GM23338 (cell line): ENCODE measurements around the gene POU6F1.

Experiments used
- CREB1 ChIP-seq: fragments of 250-450 bp; sonication (Bioruptor Pico); IDR thresholded peaks from 2 replicates; pipeline ENCODE4 v1.5.0; 2020; ENCODE audit warnings: low read depth, mild to moderate bottlenecking, moderate library complexity
- EZH2 ChIP-seq: fragments of 200-600 bp; sonication (generic); IDR thresholded peaks from one replicate; pipeline ENCODE4 v1.8.0; 2017; ENCODE audit warnings: antibody characterized with exemption, mild to moderate bottlenecking, low read depth; ENCODE audit not compliant: unreplicated experiment
- EZH2phosphoT487 ChIP-seq: fragments of 200-600 bp; sonication (generic); IDR thresholded peaks from one replicate; pipeline ENCODE4 v1.8.1; 2018; ENCODE audit warnings: antibody characterized with exemption; ENCODE audit not compliant: unreplicated experiment
- JUNB ChIP-seq: IDR thresholded peaks from one replicate; pipeline ENCODE4 v1.6.1; 2016; ENCODE audit warnings: antibody characterized with exemption; ENCODE audit not compliant: unreplicated experiment
- NANOG ChIP-seq: IDR thresholded peaks from 2 replicates; pipeline ENCODE4 v1.6.1; 2016; ENCODE audit warnings: antibody characterized with exemption, borderline replicate concordance
- POLR2AphosphoS5 ChIP-seq: IDR thresholded peaks from 2 replicates; pipeline ENCODE4 v1.6.1; 2016; ENCODE audit warnings: antibody characterized with exemption, low read depth
- STAT1 ChIP-seq: IDR thresholded peaks from one replicate; pipeline ENCODE4 v1.6.1; 2016; ENCODE audit warnings: antibody characterized with exemption; ENCODE audit not compliant: unreplicated experiment
- ZNF331 ChIP-seq: fragments of 250-450 bp; sonication (Bioruptor Pico); IDR thresholded peaks from 2 replicates; pipeline ENCODE4 v1.5.0; 2020; ENCODE audit warnings: low read depth, mild to moderate bottlenecking, moderate library complexity
- TF ChIP-seq, protein P1 (sequence below), 2 experiments: fragments of 200-600 bp in 1 of 2; sonication (generic) in 1 of 2; conservative IDR thresholded peaks; 2 replicates each; pipeline versions ENCODE4 v1.5.1 to v1.6.1; 2016 to 2017; ENCODE audit warnings: antibody characterized with exemption in 2 of 2, low read depth in 2 of 2, mild to moderate bottlenecking in 2 of 2, moderate library complexity in 1 of 2
- TF ChIP-seq, protein P2 (sequence below): IDR thresholded peaks from one replicate; pipeline ENCODE4 v1.6.1; 2018; ENCODE audit warnings: antibody characterized with exemption; ENCODE audit not compliant: unreplicated experiment
- TF ChIP-seq, protein P3 (sequence below): IDR thresholded peaks from 2 replicates; pipeline ENCODE4 v1.6.1; 2016; ENCODE audit warnings: antibody characterized with exemption

DNA sequence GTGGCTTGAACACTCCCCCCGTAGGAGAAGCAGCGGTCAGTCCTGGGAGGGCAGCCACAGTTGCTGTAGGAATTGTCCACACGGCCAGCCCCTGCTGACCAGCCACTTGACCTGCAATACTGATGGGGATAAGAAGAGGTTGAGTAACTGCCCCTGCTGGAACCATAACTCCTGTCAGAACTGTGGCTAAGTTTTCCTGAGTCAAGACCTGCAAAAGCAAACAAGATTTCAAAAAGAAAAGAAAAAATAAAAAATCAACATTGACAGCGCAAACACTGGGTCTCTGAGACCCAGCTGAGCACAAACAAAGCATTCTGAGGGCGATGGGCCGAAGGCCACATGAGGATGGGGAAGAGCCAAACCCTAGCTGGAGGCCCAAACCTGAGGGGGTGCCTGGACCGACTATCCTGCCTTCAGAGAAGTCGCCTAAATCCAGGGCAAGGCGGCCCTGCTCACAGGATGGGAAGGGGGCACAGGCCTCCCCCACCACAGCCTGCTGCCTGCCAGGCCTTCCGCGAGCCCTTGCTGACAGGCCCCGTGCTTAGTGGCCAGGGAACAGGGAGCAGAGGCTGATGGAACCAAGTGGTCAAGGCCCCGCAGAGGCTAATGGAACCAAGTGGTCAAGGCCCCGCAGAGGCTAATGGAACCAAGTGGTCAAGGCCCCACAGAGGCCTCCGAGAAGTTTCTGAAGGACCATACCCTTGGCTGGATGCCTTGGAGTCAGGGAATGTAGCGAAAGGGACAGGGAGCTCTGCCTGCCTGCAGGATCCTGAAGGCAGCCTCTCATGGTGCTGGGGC lies 19.1 kb downstream of the POU6F1 start:
- TF ChIP-seq, protein P1, sequence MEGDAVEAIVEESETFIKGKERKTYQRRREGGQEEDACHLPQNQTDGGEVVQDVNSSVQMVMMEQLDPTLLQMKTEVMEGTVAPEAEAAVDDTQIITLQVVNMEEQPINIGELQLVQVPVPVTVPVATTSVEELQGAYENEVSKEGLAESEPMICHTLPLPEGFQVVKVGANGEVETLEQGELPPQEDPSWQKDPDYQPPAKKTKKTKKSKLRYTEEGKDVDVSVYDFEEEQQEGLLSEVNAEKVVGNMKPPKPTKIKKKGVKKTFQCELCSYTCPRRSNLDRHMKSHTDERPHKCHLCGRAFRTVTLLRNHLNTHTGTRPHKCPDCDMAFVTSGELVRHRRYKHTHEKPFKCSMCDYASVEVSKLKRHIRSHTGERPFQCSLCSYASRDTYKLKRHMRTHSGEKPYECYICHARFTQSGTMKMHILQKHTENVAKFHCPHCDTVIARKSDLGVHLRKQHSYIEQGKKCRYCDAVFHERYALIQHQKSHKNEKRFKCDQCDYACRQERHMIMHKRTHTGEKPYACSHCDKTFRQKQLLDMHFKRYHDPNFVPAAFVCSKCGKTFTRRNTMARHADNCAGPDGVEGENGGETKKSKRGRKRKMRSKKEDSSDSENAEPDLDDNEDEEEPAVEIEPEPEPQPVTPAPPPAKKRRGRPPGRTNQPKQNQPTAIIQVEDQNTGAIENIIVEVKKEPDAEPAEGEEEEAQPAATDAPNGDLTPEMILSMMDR (conservative IDR thresholded peaks at IDR 0.05; ENCODE audit: low read depth in 2 of 2), result no peak
- no peak for TF ChIP-seq EZH2
- TF ChIP-seq, protein P2, sequence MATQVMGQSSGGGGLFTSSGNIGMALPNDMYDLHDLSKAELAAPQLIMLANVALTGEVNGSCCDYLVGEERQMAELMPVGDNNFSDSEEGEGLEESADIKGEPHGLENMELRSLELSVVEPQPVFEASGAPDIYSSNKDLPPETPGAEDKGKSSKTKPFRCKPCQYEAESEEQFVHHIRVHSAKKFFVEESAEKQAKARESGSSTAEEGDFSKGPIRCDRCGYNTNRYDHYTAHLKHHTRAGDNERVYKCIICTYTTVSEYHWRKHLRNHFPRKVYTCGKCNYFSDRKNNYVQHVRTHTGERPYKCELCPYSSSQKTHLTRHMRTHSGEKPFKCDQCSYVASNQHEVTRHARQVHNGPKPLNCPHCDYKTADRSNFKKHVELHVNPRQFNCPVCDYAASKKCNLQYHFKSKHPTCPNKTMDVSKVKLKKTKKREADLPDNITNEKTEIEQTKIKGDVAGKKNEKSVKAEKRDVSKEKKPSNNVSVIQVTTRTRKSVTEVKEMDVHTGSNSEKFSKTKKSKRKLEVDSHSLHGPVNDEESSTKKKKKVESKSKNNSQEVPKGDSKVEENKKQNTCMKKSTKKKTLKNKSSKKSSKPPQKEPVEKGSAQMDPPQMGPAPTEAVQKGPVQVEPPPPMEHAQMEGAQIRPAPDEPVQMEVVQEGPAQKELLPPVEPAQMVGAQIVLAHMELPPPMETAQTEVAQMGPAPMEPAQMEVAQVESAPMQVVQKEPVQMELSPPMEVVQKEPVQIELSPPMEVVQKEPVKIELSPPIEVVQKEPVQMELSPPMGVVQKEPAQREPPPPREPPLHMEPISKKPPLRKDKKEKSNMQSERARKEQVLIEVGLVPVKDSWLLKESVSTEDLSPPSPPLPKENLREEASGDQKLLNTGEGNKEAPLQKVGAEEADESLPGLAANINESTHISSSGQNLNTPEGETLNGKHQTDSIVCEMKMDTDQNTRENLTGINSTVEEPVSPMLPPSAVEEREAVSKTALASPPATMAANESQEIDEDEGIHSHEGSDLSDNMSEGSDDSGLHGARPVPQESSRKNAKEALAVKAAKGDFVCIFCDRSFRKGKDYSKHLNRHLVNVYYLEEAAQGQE, result no peak
- no peak for TF ChIP-seq POLR2AphosphoS5
- no peak for TF ChIP-seq CREB1
- no peak for TF ChIP-seq EZH2phosphoT487
- TF ChIP-seq JUNB, result no peak
- TF ChIP-seq, protein P3, sequence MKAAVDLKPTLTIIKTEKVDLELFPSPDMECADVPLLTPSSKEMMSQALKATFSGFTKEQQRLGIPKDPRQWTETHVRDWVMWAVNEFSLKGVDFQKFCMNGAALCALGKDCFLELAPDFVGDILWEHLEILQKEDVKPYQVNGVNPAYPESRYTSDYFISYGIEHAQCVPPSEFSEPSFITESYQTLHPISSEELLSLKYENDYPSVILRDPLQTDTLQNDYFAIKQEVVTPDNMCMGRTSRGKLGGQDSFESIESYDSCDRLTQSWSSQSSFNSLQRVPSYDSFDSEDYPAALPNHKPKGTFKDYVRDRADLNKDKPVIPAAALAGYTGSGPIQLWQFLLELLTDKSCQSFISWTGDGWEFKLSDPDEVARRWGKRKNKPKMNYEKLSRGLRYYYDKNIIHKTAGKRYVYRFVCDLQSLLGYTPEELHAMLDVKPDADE, result no peak
- TF ChIP-seq NANOG, result no peak
- TF ChIP-seq STAT1, result no peak
- TF ChIP-seq ZNF331, result no peak
